Measurements from ENCODE around the gene RBKS. TPM values are rescaled to one million over a fixed set of nuclear protein-coding genes. Genes with fewer than 3 reads are reported as not detected.

Gene RBKS
- total RNA-seq, 1 donor from 2014 or later: 0.83 TPM

- DNase-seq (ENCODE audit: extremely low spot score, unreplicated experiment): no peak
- H3K27me3 Mint-ChIP-seq (ENCODE audit: unreplicated experiment): no peaks in the 10 kb centered on the region
- peaks cover 23% of the 10 kb centered on the region for H3K4me1 Mint-ChIP-seq (ENCODE audit: unreplicated experiment)
- no peak for TF ChIP-seq CTCF (IDR thresholded peaks at IDR 0.05)
- no peaks in the 10 kb centered on the region for H3K36me3 Mint-ChIP-seq (ENCODE audit: unreplicated experiment)
- peaks cover 9% of the 10 kb centered on the region for H3K9me3 Mint-ChIP-seq (ENCODE audit: unreplicated experiment)
- H3K27ac Mint-ChIP-seq (ENCODE audit: unreplicated experiment): no peak overlapping the region
- H3K4me3 Mint-ChIP-seq (ENCODE audit: unreplicated experiment): no peak overlapping the region
Measured at GRCh38 chr2:27828305-27828704, 61.9 kb downstream of the RBKS start.

GRCh38 chr2:27824401-27824800 lies 65.8 kb downstream of the RBKS start:
- no peak for DNase-seq (ENCODE audit: extremely low spot score, unreplicated experiment)
- TF ChIP-seq CTCF (IDR thresholded peaks at IDR 0.05): no peak
- Mint-ChIP-seq H3K9me3 (ENCODE audit: unreplicated experiment) (peaks cover 4% of the 10 kb centered on the region), H3K4me3 (ENCODE audit: unreplicated experiment) (no peak overlapping the region), H3K4me1 (ENCODE audit: unreplicated experiment) (peaks cover 18% of the 10 kb centered on the region), H3K36me3 (ENCODE audit: unreplicated experiment) (no peaks in the 10 kb centered on the region), H3K27ac (ENCODE audit: unreplicated experiment) (no peak overlapping the region), H3K27me3 (ENCODE audit: unreplicated experiment) (no peaks in the 10 kb centered on the region)

GRCh38 chr2:27823569-27823968 lies 66.6 kb downstream of the RBKS start:
- no peak for TF ChIP-seq CTCF (IDR thresholded peaks at IDR 0.05)
- Mint-ChIP-seq H3K9me3 (ENCODE audit: unreplicated experiment) (peaks cover 4% of the 10 kb centered on the region), H3K27me3 (ENCODE audit: unreplicated experiment) (no peaks in the 10 kb centered on the region), H3K4me1 (ENCODE audit: unreplicated experiment) (peaks cover 17% of the 10 kb centered on the region), H3K27ac (ENCODE audit: unreplicated experiment) (no peak overlapping the region), H3K36me3 (ENCODE audit: unreplicated experiment) (no peaks in the 10 kb centered on the region), H3K4me3 (ENCODE audit: unreplicated experiment) (no peak overlapping the region)
- no peak for DNase-seq (ENCODE audit: extremely low spot score, unreplicated experiment)

- DNase-seq (ENCODE audit: extremely low spot score, unreplicated experiment): no peak
- no peak overlapping the region for H3K27ac Mint-ChIP-seq (ENCODE audit: unreplicated experiment)
- H3K4me1 Mint-ChIP-seq (ENCODE audit: unreplicated experiment): peaks cover 17% of the 10 kb centered on the region
- peaks cover 4% of the 10 kb centered on the region for H3K9me3 Mint-ChIP-seq (ENCODE audit: unreplicated experiment)
- H3K4me3 Mint-ChIP-seq (ENCODE audit: unreplicated experiment): no peak overlapping the region
- no peak for TF ChIP-seq CTCF (IDR thresholded peaks at IDR 0.05)
- no peaks in the 10 kb centered on the region for H3K27me3 Mint-ChIP-seq (ENCODE audit: unreplicated experiment)
- no peaks in the 10 kb centered on the region for H3K36me3 Mint-ChIP-seq (ENCODE audit: unreplicated experiment)
Measured at GRCh38 chr2:27823135-27823534, 67.1 kb downstream of the RBKS start.

GRCh38 chr2:27822049-27822448 lies 68.1 kb downstream of the RBKS start:
- Mint-ChIP-seq H3K4me3 (ENCODE audit: unreplicated experiment) (no peak overlapping the region), H3K4me1 (ENCODE audit: unreplicated experiment) (peaks cover 17% of the 10 kb centered on the region), H3K27ac (ENCODE audit: unreplicated experiment) (peak overlapping the region; percentile 44), H3K27me3 (ENCODE audit: unreplicated experiment) (no peaks in the 10 kb centered on the region), H3K36me3 (ENCODE audit: unreplicated experiment) (no peaks in the 10 kb centered on the region), H3K9me3 (ENCODE audit: unreplicated experiment) (peaks cover 4% of the 10 kb centered on the region)
- DNase-seq (ENCODE audit: extremely low spot score, unreplicated experiment): no peak
- no peak for TF ChIP-seq CTCF (IDR thresholded peaks at IDR 0.05)
